HepG2 (cell line): ENCODE results near the gene ERC1. TPM values are rescaled to one million over a fixed set of nuclear protein-coding genes. Genes with fewer than 3 reads are reported as not detected.

Experiments used
- ATAC-seq: fragments of 200-7000 bp; cut with Tn5 transposase; 3 replicates; pipeline ENCODE4 v1.9.1; 2020; ENCODE audit warnings: mild to moderate bottlenecking, moderate library complexity
- BruUV-seq: library from RNA; stranded (reverse); fragments of 400-500 nt; replicated peaks from 2 replicates; lab custom pipeline; 2021; lab: Mats Ljungman, UMichigan
- CTCF ChIA-PET: fragments of 300-600 bp; formaldehyde crosslinking; extraction: SDS; loops from one replicate; lab custom pipeline; 2021; ENCODE audit warnings: low total read pairs, inconsistent platforms, low intra/inter-chr PET ratio; lab: Yijun Ruan, JAX
- POLR2A ChIA-PET: fragments of 350-600 bp; sonication (Branson Sonifier 250); formaldehyde crosslinking; loops from one replicate; lab custom pipeline; 2020; ENCODE audit warnings: antibody characterized with exemption, inconsistent platforms; lab: Yijun Ruan, JAX
- DNase-seq: peaks from one replicate; pipeline ENCODE4 v3.0.0-alpha.2; 2015; ENCODE audit warnings: low spot score
- FAIRE-seq: peaks from 3 replicates; lab custom pipeline; 2011; peaks lifted over from hg19 to GRCh38; lab: Jason Lieb, UNC
- H2AFZ ChIP-seq: one replicate; pipeline ENCODE4 v1.6.1; 2011; ENCODE audit warnings: low read length, inconsistent platforms
- H3K27ac ChIP-seq: fragments of 300-600 bp; 3 replicates; pipeline ENCODE4 v1.8.0; 2011; ENCODE audit warnings: mixed run types, mild to moderate bottlenecking, mixed read lengths, low read length, inconsistent platforms; ENCODE audit not compliant: insufficient read depth; ENCODE audit errors: extremely low read length
- H3K27me3 ChIP-seq, 2 experiments: fragments of 200-600 bp in 1 of 2; 2 replicates in 1 of 2; 3 replicates in 1 of 2; pipeline versions ENCODE4 v1.6.0 to v1.8.0; 2011; ENCODE audit warnings: low read length in 2 of 2, mild to moderate bottlenecking in 2 of 2, moderate library complexity in 2 of 2, inconsistent platforms in 1 of 2; ENCODE audit not compliant: insufficient read depth in 2 of 2, control insufficient read depth in 1 of 2
- H3K36me3 ChIP-seq, 2 experiments: fragments of 200-600 bp in 1 of 2; replicated peaks in 1 of 2; 2 replicates in 1 of 2; 3 replicates in 1 of 2; pipeline versions ENCODE4 v1.5.1 to v1.8.0; 2011; ENCODE audit warnings: low read length in 2 of 2, inconsistent platforms in 1 of 2; ENCODE audit not compliant: insufficient read depth in 2 of 2, control insufficient read depth in 1 of 2
- H3K4me1 ChIP-seq: 2 replicates; pipeline ENCODE4 v1.5.1; 2012; ENCODE audit warnings: low read length, inconsistent platforms; ENCODE audit not compliant: insufficient read depth
- H3K4me2 ChIP-seq: 2 replicates; pipeline ENCODE4 v1.6.0; 2011; ENCODE audit warnings: low read depth, low read length, inconsistent platforms
- H3K4me3 ChIP-seq, 3 experiments: fragments of 200-600 bp in 1 of 3; sonication (generic), shearing (Covaris generic) in 1 of 3; replicated peaks in 1 of 3; 2 replicates each; pipeline ENCODE4 v1.5.1; 2011 to 2016; ENCODE audit warnings: low read length in 3 of 3, inconsistent platforms in 2 of 3, low read depth in 2 of 3, mild to moderate bottlenecking in 2 of 3, control low read depth in 1 of 3, mixed read lengths in 1 of 3; ENCODE audit not compliant: insufficient read depth in 1 of 3
- H3K79me2 ChIP-seq: one replicate; pipeline ENCODE4 v1.6.1; 2011; ENCODE audit warnings: low read length, inconsistent platforms; ENCODE audit not compliant: insufficient read depth
- H3K9ac ChIP-seq: 2 replicates; pipeline ENCODE4 v1.6.0; 2011; ENCODE audit warnings: mild to moderate bottlenecking, low read depth, low read length, inconsistent platforms; ENCODE audit not compliant: insufficient read depth
- H3K9me3 ChIP-seq: 2 replicates; pipeline ENCODE4 v1.5.1; 2012; ENCODE audit warnings: mild to moderate bottlenecking, low read length
- H4K20me1 ChIP-seq: 2 replicates; pipeline ENCODE4 v1.6.0; 2011; ENCODE audit warnings: inconsistent platforms, mild to moderate bottlenecking, low read length, moderate library complexity; ENCODE audit not compliant: insufficient read depth
- BCLAF1 ChIP-seq: fragments of 450-650 bp; IDR thresholded peaks from 2 replicates; pipeline ENCODE4 v1.6.1; 2017; ENCODE audit warnings: mild to moderate bottlenecking
- ELF1 ChIP-seq: sonication (generic); formaldehyde crosslinking; IDR thresholded peaks from 2 replicates; pipeline ENCODE4 v1.4.0; 2020; ENCODE audit warnings: missing genetic modification reagents
- KMT2B ChIP-seq: IDR thresholded peaks from 2 replicates; pipeline ENCODE4 v1.6.1; 2016; ENCODE audit warnings: missing genetic modification reagents, missing compliant biosample characterization
- MATR3 ChIP-seq: sonication (generic); formaldehyde crosslinking; IDR thresholded peaks from 2 replicates; pipeline ENCODE4 v1.4.0; 2020; ENCODE audit warnings: missing genetic modification reagents
- TSC22D2 ChIP-seq: sonication (generic); formaldehyde crosslinking; IDR thresholded peaks from 2 replicates; pipeline ENCODE4 v1.5.1; 2020; ENCODE audit warnings: missing genetic modification reagents, mild to moderate bottlenecking, borderline replicate concordance
- ZHX1 ChIP-seq: sonication (generic); formaldehyde crosslinking; IDR thresholded peaks from 2 replicates; pipeline ENCODE4 v1.8.1; 2022; ENCODE audit warnings: low read depth, mild to moderate bottlenecking, missing genetic modification reagents
- WGBS: methylation state at CpG from one replicate; pipeline ENCODE4 v1.1.6; 2017; ENCODE audit warnings: low lambda C conversion rate; 5-methylcytosine and 5-hydroxymethylcytosine counted together
- in situ Hi-C: cut with HindIII; loops from 2 replicates; pipeline ENCODE4 v1.10.0; 2017; ENCODE audit warnings: low pct_unique_long_range_greater_than_20kb; ENCODE audit not compliant: extremely low pct_ligation_motif_present
- intact Hi-C: fragments of 100-400 bp; cut with micrococcal nuclease; formaldehyde crosslinking; loops from one replicate; pipeline ENCODE4 v1.10.0; 2022; ENCODE audit not compliant: unreplicated experiment
- polyA plus RNA-seq, 8 experiments: library from polyadenylated mRNA; depleted of rRNA in 3 of 8; stranded (reverse) in 7 of 8; unstranded in 1 of 8; fragments of >200 nt; fragmentation: Illumina TruSeq in 4 of 8; extraction: Trizol in 4 of 8; gene quantifications; 2 replicates each; pipeline versions ENCODE4 v1.2.1 to v1.2.3, GENCODE V29; 2011 to 2016; ENCODE audit warnings: low read depth in 4 of 8, missing spikeins in 1 of 8, mixed read lengths in 1 of 8; ENCODE audit not compliant: insufficient read depth in 1 of 8
- total RNA-seq, 5 experiments: library from RNA; depleted of rRNA; stranded (reverse); fragments of >200 nt; fragmentation: Illumina TruSeq; extraction: Trizol; gene quantifications; 2 replicates each; pipeline ENCODE4 v1.2.3, GENCODE V29; 2016; ENCODE audit warnings: low read depth in 1 of 5

The ERC1 gene
- total and polyA plus RNA-seq, 2 of the 13 experiments (the other 11 are each of a cell fraction or from before 2014, with no cell fraction given) = 6.1 to 12.4 TPM

GRCh38 chr12:1435044-1435443 is 444.0 kb downstream of the ERC1 start:
- TF ChIP-seq BCLAF1 = no peak
- no peak for TF ChIP-seq ELF1 (CRISPR knock-in tag)
- no peak for TF ChIP-seq MATR3 (CRISPR knock-in tag)
- TF ChIP-seq TSC22D2 (CRISPR knock-in tag) = no peak
- no peak for TF ChIP-seq ZHX1 (CRISPR knock-in tag)
- TF ChIP-seq KMT2B = no peak
- H3K9ac ChIP-seq = no peak overlapping the region
- whole genome bisulfite sequencing = 60% methylated on average over 3 of the region's 3 CpGs
- H3K36me3 ChIP-seq = no peaks in the 10 kb centered on the region
- H3K4me1 ChIP-seq = peaks cover 19% of the 10 kb centered on the region
- no peak for ATAC-seq
- H3K4me3 ChIP-seq = no peak overlapping the region
- no peak for FAIRE-seq
- no peak overlapping the region for H3K27ac ChIP-seq
- ChIA-PET POLR2A (interaction anchor here (0.5 kb wide), 1 partner anchor 10 kb away, joined by 4 read pairs; no protein-coding TSS in a partner anchor), CTCF (no interaction called here)
- no peaks in the 10 kb centered on the region for H4K20me1 ChIP-seq
- H2AFZ ChIP-seq = no peak overlapping the region
- H3K4me2 ChIP-seq = no peak overlapping the region
- H3K79me2 ChIP-seq = no peaks in the 10 kb centered on the region
- no TSS peak for BruUV-seq
- no peaks in the 10 kb centered on the region for H3K9me3 ChIP-seq
- in situ Hi-C loops (no loop called here), intact Hi-C loops (no loop called here)
- H3K27me3 ChIP-seq = no peaks in the 10 kb centered on the region
- no peak for DNase-seq
